A673 (cell line): ENCODE measurements around the gene TF. TPM values are rescaled to one million over a fixed set of nuclear protein-coding genes. Genes with fewer than 3 reads are reported as not detected.

ENCODE experiments used
- BruUV-seq: library from RNA; stranded (reverse); fragments of 400-500 nt; replicated peaks from 2 replicates; lab custom pipeline; 2021; lab: Mats Ljungman, UMichigan
- CTCF ChIA-PET: fragments of 300-600 bp; sonication (Branson Sonifier 250); formaldehyde crosslinking; loops from one replicate; lab custom pipeline; 2022; ENCODE audit warnings: antibody characterized with exemption; lab: Charles Lee
- POLR2A ChIA-PET: fragments of 300-600 bp; sonication (Branson Sonifier 250); formaldehyde crosslinking; loops from one replicate; lab custom pipeline; 2022; ENCODE audit warnings: antibody characterized with exemption; ENCODE audit not compliant: low non-redundant PET; lab: Charles Lee
- DNase-seq: peaks from one replicate; pipeline ENCODE4 v3.0.0-alpha.2; 2015; ENCODE audit warnings: low spot score
- H3K27ac ChIP-seq: fragments of 200-600 bp; sonication (generic); 2 replicates; pipeline ENCODE4 v1.5.1; 2016; ENCODE audit warnings: mixed run types, low read depth, mild to moderate bottlenecking, mixed read lengths, antibody characterized with exemption, low read length; ENCODE audit not compliant: poor library complexity, severe bottlenecking
- H3K27me3 ChIP-seq: fragments of 200-600 bp; sonication (generic); replicated peaks from 2 replicates; pipeline ENCODE4 v1.6.1; 2017; ENCODE audit warnings: mixed run types, low read depth, mild to moderate bottlenecking, mixed read lengths, antibody characterized with exemption, low read length; ENCODE audit not compliant: insufficient read depth, poor library complexity
- H3K36me3 ChIP-seq: fragments of 200-600 bp; sonication (generic); 2 replicates; pipeline ENCODE4 v1.6.1; 2016; ENCODE audit warnings: mixed run types, mild to moderate bottlenecking, mixed read lengths, antibody characterized with exemption, low read length; ENCODE audit not compliant: insufficient read depth, poor library complexity, severe bottlenecking
- H3K4me1 ChIP-seq: fragments of 200-600 bp; sonication (generic); 2 replicates; pipeline ENCODE4 v1.6.1; 2017; ENCODE audit warnings: mixed run types, mild to moderate bottlenecking, mixed read lengths, antibody characterized with exemption, low read length; ENCODE audit not compliant: insufficient read depth, poor library complexity, severe bottlenecking
- H3K4me3 ChIP-seq: fragments of 200-600 bp; sonication (generic); 2 replicates; pipeline ENCODE4 v1.5.1; 2016; ENCODE audit warnings: low read depth, mixed run types, mild to moderate bottlenecking, mixed read lengths, low read length; ENCODE audit not compliant: poor library complexity, severe bottlenecking
- H3K9me3 ChIP-seq: fragments of 200-600 bp; sonication (generic); 2 replicates; pipeline ENCODE4 v1.6.1; 2016; ENCODE audit warnings: mixed run types, low read depth, mild to moderate bottlenecking, mixed read lengths, antibody characterized with exemption, low read length; ENCODE audit not compliant: poor library complexity, severe bottlenecking
- EZH2 ChIP-seq: fragments of 200-600 bp; sonication (generic); IDR thresholded peaks from 2 replicates; pipeline ENCODE4 v1.6.1; 2017; ENCODE audit warnings: borderline replicate concordance, low read depth, mild to moderate bottlenecking, mixed read lengths, antibody characterized with exemption, low read length; ENCODE audit not compliant: poor library complexity, severe bottlenecking
- intact Hi-C: fragments of 100-400 bp; cut with micrococcal nuclease; formaldehyde crosslinking; loops from one replicate; pipeline ENCODE4 v1.10.0; 2022; ENCODE audit not compliant: unreplicated experiment
- total RNA-seq: library from RNA; stranded (reverse); gene quantifications from 2 replicates; pipeline ENCODE4 v1.2.3, GENCODE V29; 2021
- TF ChIP-seq, protein P1 (sequence below): fragments of 300-800, 200-600 bp; sonication (generic); conservative IDR thresholded peaks from 2 replicates; pipeline ENCODE4 v1.5.1; 2017; ENCODE audit warnings: low read depth, mild to moderate bottlenecking, antibody characterized with exemption, low read length, moderate library complexity, mixed read lengths

The TF gene
- total RNA-seq, 1 experiment from 2014 or later: 0.11 TPM

DNA sequence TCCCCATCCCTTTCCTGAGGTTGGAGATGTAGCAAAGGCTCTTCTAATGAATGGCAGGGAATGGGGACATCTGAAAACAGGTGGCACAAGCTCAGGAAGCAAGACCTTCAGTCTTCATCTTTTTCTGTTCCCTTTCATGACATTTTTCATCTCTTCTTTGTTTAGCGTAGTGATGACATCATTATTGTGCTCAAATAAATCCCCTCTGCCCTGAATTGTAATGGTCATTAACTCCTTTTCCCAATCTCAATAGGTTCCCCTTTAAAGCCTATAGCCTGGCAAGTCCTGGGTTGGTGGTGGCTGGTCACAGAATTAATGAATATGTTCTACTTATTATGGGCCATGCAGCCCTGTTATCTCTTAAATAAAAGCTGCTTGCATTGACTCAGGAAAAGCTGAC lies 21.4 kb downstream of the TF start:
- no peaks in the 10 kb centered on the region for H3K4me1 ChIP-seq
- H3K27me3 ChIP-seq: peaks cover 12% of the 10 kb centered on the region
- CTCF ChIA-PET: no interaction called here
- POLR2A ChIA-PET: no interaction called here
- BruUV-seq: no TSS peak
- H3K27ac ChIP-seq: no peak overlapping the region
- TF ChIP-seq, protein P1, sequence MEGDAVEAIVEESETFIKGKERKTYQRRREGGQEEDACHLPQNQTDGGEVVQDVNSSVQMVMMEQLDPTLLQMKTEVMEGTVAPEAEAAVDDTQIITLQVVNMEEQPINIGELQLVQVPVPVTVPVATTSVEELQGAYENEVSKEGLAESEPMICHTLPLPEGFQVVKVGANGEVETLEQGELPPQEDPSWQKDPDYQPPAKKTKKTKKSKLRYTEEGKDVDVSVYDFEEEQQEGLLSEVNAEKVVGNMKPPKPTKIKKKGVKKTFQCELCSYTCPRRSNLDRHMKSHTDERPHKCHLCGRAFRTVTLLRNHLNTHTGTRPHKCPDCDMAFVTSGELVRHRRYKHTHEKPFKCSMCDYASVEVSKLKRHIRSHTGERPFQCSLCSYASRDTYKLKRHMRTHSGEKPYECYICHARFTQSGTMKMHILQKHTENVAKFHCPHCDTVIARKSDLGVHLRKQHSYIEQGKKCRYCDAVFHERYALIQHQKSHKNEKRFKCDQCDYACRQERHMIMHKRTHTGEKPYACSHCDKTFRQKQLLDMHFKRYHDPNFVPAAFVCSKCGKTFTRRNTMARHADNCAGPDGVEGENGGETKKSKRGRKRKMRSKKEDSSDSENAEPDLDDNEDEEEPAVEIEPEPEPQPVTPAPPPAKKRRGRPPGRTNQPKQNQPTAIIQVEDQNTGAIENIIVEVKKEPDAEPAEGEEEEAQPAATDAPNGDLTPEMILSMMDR: no peak
- no peak for TF ChIP-seq EZH2
- no peak for DNase-seq
- intact Hi-C loops: no loop called here
- no peaks in the 10 kb centered on the region for H3K36me3 ChIP-seq
- no peak overlapping the region for H3K4me3 ChIP-seq
- H3K9me3 ChIP-seq: no peaks in the 10 kb centered on the region

DNA sequence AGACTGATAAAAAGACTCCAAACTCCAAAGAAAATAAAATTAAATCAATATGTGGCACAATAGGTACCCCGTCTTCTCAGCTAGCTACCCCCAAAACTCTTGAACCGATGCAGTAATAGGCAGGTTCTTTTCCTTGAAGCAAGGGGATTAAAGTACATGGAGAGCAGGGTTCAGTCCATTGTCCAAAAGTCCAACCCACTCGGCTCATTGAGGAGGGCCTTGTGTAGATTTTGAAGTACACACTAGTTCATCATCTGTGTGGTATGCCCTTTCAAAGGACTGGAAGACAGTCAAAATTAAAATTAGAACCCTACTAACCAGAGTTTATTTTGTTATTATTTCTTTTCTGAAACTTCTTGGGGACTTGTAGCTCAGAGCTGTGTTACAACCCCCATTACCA lies 23.3 kb downstream of the TF start:
- ChIA-PET POLR2A (interaction anchor here (0.6 kb wide), 1 partner anchor 12 kb away, joined by 3 read pairs; no protein-coding TSS in a partner anchor), CTCF (no interaction called here)
- intact Hi-C loops: no loop called here

DNA sequence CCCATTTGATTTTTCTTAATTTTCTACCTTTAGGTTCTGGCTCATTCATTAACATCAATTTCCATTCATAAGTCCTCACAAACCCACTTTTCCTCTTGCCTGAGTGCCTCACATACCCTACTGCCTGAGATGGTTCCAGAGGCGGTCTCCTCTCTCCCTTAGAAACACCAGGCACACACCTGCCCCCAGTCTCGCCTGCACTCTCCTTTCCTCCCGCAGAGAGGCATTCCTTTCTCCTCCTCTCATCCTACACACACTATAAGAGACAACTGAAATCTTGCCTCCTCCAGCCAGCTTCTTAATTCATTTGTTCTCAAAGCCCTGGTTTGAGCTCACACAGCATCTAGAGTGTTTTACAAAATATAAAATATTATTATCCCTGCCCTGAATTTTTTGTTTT lies 27.5 kb downstream of the TF start:
- intact Hi-C loops: no loop called here
- no peak overlapping the region for H3K4me3 ChIP-seq
- no TSS peak for BruUV-seq
- no peak overlapping the region for H3K27ac ChIP-seq
- ChIA-PET POLR2A (no interaction called here), CTCF (no interaction called here)
- peaks cover 17% of the 10 kb centered on the region for H3K27me3 ChIP-seq
- H3K36me3 ChIP-seq: no peaks in the 10 kb centered on the region
- no peaks in the 10 kb centered on the region for H3K9me3 ChIP-seq
- H3K4me1 ChIP-seq: no peaks in the 10 kb centered on the region
- no peak for DNase-seq
- TF ChIP-seq, protein P1: no peak
- no peak for TF ChIP-seq EZH2

More for the DNA sequence above, 23.3 kb downstream of the TF start:
- no peak overlapping the region for H3K27ac ChIP-seq
- BruUV-seq: no TSS peak
- TF ChIP-seq, protein P1: no peak
- TF ChIP-seq EZH2: no peak
- H3K4me3 ChIP-seq: no peak overlapping the region
- no peaks in the 10 kb centered on the region for H3K36me3 ChIP-seq
- no peaks in the 10 kb centered on the region for H3K4me1 ChIP-seq
- peaks cover 8% of the 10 kb centered on the region for H3K27me3 ChIP-seq
- no peaks in the 10 kb centered on the region for H3K9me3 ChIP-seq
- DNase-seq: no peak
